ENCODE data around the gene ADAMTS13.

ADAMTS13 gene

DNA sequence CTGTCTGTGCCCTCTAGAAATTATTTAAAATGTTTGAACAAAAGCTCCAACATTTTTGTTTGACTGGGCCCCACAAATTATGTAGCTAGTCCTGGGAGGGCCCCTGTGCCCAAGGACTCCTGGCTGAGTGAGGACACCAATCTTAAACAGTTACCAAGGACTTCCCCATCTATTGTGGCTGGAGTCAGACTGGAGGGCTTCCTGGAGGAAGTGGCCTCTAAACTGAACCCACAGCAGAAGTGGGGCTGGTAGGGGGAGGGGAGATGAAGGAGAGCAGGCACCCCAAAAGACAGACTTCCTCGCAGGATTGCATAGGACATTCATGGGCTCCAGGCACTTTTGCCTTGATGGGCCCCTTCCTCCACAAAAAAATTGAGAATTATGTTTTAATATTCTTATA is 8.1 kb downstream of the ADAMTS13 start:
- H3K4me3 ChIP-seq (ENCODE audit: low read depth, low read length): no peak overlapping the region
- TF ChIP-seq, protein P1, sequence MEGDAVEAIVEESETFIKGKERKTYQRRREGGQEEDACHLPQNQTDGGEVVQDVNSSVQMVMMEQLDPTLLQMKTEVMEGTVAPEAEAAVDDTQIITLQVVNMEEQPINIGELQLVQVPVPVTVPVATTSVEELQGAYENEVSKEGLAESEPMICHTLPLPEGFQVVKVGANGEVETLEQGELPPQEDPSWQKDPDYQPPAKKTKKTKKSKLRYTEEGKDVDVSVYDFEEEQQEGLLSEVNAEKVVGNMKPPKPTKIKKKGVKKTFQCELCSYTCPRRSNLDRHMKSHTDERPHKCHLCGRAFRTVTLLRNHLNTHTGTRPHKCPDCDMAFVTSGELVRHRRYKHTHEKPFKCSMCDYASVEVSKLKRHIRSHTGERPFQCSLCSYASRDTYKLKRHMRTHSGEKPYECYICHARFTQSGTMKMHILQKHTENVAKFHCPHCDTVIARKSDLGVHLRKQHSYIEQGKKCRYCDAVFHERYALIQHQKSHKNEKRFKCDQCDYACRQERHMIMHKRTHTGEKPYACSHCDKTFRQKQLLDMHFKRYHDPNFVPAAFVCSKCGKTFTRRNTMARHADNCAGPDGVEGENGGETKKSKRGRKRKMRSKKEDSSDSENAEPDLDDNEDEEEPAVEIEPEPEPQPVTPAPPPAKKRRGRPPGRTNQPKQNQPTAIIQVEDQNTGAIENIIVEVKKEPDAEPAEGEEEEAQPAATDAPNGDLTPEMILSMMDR (IDR thresholded peaks at IDR 0.05; ENCODE audit: low read depth, low read length): no peak
- no peak for DNase-seq (ENCODE audit: low read depth, low spot score)
- in situ Hi-C loops (cut with HindIII; ENCODE audit: low sequenced_read_pairs): no loop called here

- no peak overlapping the region for H3K4me3 ChIP-seq (ENCODE audit: low read depth, low read length)
- DNase-seq (ENCODE audit: low read depth, low spot score): no peak
- in situ Hi-C loops (cut with HindIII; ENCODE audit: low sequenced_read_pairs): no loop called here
- TF ChIP-seq, protein P1 (IDR thresholded peaks at IDR 0.05; ENCODE audit: low read depth, low read length): no peak
Measured at GRCh38 chr9:133433351-133433843, 11.2 kb downstream of the ADAMTS13 start.

DNA sequence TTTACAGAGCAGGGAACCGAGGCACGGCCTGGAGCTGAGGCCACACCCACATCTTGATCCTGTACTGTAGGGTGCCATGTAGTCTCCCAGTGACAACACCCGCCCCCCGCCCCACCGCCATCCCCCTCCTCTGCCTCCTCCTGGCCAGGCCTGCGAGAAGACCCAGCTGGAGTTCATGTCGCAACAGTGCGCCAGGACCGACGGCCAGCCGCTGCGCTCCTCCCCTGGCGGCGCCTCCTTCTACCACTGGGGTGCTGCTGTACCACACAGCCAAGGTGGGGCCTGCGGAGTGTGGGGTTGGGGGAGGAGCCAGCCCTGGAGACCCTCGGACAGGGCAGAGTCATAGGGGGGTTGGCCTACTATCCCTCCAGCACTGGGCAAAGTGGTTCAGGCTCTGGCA is 14.5 kb downstream of the ADAMTS13 start:
- H3K4me3 ChIP-seq (ENCODE audit: low read depth, low read length): no peak overlapping the region
- DNase-seq (ENCODE audit: low read depth, low spot score): no peak
- in situ Hi-C loops (cut with HindIII; ENCODE audit: low sequenced_read_pairs): no loop called here
- TF ChIP-seq, protein P1 (IDR thresholded peaks at IDR 0.05; ENCODE audit: low read depth, low read length): no peak

DNA sequence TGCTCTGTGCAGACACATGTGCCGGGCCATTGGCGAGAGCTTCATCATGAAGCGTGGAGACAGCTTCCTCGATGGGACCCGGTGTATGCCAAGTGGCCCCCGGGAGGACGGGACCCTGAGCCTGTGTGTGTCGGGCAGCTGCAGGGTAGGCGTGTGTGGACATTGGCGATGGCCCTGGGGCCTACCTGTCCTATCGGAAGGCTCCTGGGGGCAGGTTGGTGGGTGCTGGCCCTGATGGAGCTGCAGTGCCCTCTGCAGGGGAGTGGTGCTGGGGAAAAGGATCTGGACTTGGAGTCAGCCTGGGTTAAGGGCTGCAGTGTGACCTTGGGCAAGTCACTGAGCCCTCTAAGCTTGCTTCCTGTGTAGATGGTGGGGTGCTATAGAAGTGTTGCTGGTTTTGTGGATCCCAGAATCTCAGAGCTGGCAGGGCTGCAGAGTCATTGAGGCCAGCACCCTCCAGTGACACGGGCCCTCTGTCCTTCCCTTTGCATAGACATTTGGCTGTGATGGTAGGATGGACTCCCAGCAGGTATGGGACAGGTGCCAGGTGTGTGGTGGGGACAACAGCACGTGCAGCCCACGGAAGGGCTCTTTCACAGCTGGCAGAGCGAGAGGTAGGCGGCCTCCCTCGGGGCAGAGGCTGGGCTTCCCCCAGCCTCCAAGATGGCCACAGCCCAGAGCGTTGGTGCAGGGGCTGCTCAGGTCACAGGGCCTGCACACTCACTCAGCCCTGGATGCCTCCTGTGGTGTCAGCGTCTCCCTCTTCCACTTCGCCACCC is 15.8 kb downstream of the ADAMTS13 start:
- in situ Hi-C loops (cut with HindIII; ENCODE audit: low sequenced_read_pairs): no loop called here
- TF ChIP-seq, protein P1 (IDR thresholded peaks at IDR 0.05; ENCODE audit: low read depth, low read length): no peak
- no peak for DNase-seq (ENCODE audit: low read depth, low spot score)
- H3K4me3 ChIP-seq (ENCODE audit: low read depth, low read length): no peak overlapping the region

GRCh38 chr9:133439337-133439736 is 17.2 kb downstream of the ADAMTS13 start:
- TF ChIP-seq, protein P1 (IDR thresholded peaks at IDR 0.05; ENCODE audit: low read depth, low read length): no peak
- in situ Hi-C loops (cut with HindIII; ENCODE audit: low sequenced_read_pairs): no loop called here
- no peak overlapping the region for H3K4me3 ChIP-seq (ENCODE audit: low read depth, low read length)
- no peak for DNase-seq (ENCODE audit: low read depth, low spot score)

DNA sequence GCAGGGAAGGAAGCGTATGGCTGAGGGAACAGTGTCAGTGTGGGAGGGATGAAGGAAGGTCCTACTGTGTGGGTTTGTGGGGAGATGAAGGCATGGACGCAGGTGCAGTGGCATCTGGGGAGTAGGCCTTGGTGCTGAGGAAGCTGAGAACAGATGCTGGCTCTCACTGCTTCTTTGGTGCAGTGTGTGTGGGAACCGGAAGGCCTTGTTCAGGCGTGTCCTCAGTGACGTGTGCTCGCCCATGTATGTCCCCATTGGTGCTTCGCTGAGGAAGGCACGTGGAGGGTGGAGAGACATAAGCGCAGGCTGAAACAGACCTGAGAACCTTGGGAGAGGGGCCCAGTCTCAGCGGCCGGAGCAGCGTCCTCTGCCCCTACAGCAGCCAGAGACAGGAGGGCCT is 18.7 kb downstream of the ADAMTS13 start:
- no peak overlapping the region for H3K4me3 ChIP-seq (ENCODE audit: low read depth, low read length)
- in situ Hi-C loops (cut with HindIII; ENCODE audit: low sequenced_read_pairs): no loop called here
- TF ChIP-seq, protein P1 (IDR thresholded peaks at IDR 0.05; ENCODE audit: low read depth, low read length): no peak
- DNase-seq (ENCODE audit: low read depth, low spot score): no peak

All from astrocyte of the spinal cord (primary cell).